ENCODE results near the gene ADORA1.

Gene ADORA1

DNA sequence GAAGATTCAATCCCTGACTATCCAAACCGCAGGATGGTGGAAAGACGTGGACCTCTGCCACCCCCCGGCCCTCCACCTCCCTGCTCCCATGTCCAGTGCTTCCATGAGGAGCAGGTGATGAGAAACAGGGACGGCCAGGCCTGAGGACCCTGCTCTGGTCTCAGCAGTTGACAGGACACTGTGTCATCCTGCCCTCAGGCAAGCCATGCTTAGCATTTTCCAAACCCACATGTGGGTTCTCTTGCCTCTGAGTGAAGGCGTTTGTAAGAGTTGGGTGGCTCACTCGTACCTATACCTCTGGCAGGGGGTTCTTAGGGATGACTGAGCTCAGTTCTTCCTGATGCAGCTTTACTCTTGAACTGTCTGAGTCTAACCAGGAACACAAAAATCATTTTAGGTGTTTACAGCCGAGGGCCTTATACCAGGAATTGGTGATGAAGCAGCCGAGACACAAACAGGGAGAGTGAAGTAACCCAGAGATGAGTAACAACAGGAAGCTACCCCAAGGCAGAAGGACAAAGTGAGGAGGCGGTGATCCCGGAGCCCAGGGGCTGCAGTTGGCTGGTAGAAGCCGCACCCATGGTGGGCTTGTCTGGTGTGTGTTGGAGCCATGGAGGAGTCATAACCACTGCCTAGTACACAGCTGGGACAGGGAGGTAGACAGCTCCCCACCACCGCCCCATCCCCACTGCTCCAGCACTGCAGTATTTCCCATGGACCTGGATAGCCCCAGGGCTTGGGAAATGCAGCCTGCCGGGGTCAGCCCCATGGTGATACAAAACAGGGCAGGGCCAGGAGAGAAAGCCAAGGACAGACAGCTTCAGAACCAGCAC, 26.7 kb downstream of the ADORA1 start:
- H3K9ac ChIP-seq (ENCODE audit: low read length): no peak overlapping the region
- no peaks in the 10 kb centered on the region for H3K4me1 ChIP-seq (ENCODE audit: low read length)
- H3K79me2 ChIP-seq (ENCODE audit: low read length): no peaks in the 10 kb centered on the region
- no peaks in the 10 kb centered on the region for H3K9me3 ChIP-seq (replicated peaks; ENCODE audit: insufficient read depth, low read length)
- no peaks in the 10 kb centered on the region for H3F3A ChIP-seq (ENCODE audit: insufficient read depth, low read length)
- H3K4me2 ChIP-seq (ENCODE audit: low read depth, low read length): no peak overlapping the region
- H3K36me3 ChIP-seq (replicated peaks; ENCODE audit: insufficient read depth, low read length): no peaks in the 10 kb centered on the region
- no peak overlapping the region for H2AFZ ChIP-seq (ENCODE audit: low read length)
- no peak for DNase-seq
- TF ChIP-seq EZH2phosphoT487 (IDR thresholded peaks at IDR 0.05; ENCODE audit: low read length) (no peak), EZH2 (optimal IDR thresholded peaks at IDR 0.05; ENCODE audit: low read depth, low read length) (no peak)
- TF ChIP-seq, protein P1, sequence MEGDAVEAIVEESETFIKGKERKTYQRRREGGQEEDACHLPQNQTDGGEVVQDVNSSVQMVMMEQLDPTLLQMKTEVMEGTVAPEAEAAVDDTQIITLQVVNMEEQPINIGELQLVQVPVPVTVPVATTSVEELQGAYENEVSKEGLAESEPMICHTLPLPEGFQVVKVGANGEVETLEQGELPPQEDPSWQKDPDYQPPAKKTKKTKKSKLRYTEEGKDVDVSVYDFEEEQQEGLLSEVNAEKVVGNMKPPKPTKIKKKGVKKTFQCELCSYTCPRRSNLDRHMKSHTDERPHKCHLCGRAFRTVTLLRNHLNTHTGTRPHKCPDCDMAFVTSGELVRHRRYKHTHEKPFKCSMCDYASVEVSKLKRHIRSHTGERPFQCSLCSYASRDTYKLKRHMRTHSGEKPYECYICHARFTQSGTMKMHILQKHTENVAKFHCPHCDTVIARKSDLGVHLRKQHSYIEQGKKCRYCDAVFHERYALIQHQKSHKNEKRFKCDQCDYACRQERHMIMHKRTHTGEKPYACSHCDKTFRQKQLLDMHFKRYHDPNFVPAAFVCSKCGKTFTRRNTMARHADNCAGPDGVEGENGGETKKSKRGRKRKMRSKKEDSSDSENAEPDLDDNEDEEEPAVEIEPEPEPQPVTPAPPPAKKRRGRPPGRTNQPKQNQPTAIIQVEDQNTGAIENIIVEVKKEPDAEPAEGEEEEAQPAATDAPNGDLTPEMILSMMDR (IDR thresholded peaks at IDR 0.05; ENCODE audit: low read length): no peak
- no peak overlapping the region for H3K4me3 ChIP-seq (ENCODE audit: low read length)
- H3K9me2 ChIP-seq (replicated peaks; ENCODE audit: insufficient read depth, low read length): no peaks in the 10 kb centered on the region
- H3K27ac ChIP-seq (ENCODE audit: low read length): no peak overlapping the region
- no peaks in the 10 kb centered on the region for H4K20me1 ChIP-seq (ENCODE audit: insufficient read depth, low read length)
- no peaks in the 10 kb centered on the region for H3K27me3 ChIP-seq (replicated peaks; ENCODE audit: insufficient read depth, low read length)

DNA sequence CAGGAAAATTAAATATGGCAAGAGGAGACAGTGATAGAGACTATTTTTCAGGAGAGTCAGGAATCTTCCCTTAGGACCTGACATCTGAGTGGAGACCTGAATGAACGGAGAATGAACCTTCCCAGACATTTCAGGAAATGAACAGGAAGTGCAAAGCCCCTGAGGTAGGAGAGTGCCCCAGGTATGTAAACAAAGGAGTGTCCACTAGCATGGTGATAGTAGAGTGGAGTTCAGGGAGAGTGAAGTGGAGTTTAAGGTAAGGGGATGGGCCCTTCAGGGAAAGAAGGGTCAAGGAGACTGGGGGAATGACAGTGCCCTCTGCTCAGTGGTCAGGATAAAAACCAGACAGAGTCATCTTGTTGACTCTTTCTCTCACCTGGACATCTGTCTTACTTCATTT, 28.8 kb downstream of the ADORA1 start:
- no peaks in the 10 kb centered on the region for H3F3A ChIP-seq (ENCODE audit: insufficient read depth, low read length)
- H3K4me2 ChIP-seq (ENCODE audit: low read depth, low read length): no peak overlapping the region
- DNase-seq: no peak
- no peak overlapping the region for H3K27ac ChIP-seq (ENCODE audit: low read length)
- H3K79me2 ChIP-seq (ENCODE audit: low read length): no peaks in the 10 kb centered on the region
- H3K4me3 ChIP-seq (ENCODE audit: low read length): no peak overlapping the region
- H2AFZ ChIP-seq (ENCODE audit: low read length): no peak overlapping the region
- H4K20me1 ChIP-seq (ENCODE audit: insufficient read depth, low read length): no peaks in the 10 kb centered on the region
- TF ChIP-seq, protein P1 (IDR thresholded peaks at IDR 0.05; ENCODE audit: low read length): no peak
- H3K27me3 ChIP-seq (replicated peaks; ENCODE audit: insufficient read depth, low read length): no peaks in the 10 kb centered on the region
- no peak overlapping the region for H3K9ac ChIP-seq (ENCODE audit: low read length)
- no peaks in the 10 kb centered on the region for H3K36me3 ChIP-seq (replicated peaks; ENCODE audit: insufficient read depth, low read length)
- no peaks in the 10 kb centered on the region for H3K9me2 ChIP-seq (replicated peaks; ENCODE audit: insufficient read depth, low read length)
- no peaks in the 10 kb centered on the region for H3K4me1 ChIP-seq (ENCODE audit: low read length)
- H3K9me3 ChIP-seq (replicated peaks; ENCODE audit: insufficient read depth, low read length): no peaks in the 10 kb centered on the region

DNA sequence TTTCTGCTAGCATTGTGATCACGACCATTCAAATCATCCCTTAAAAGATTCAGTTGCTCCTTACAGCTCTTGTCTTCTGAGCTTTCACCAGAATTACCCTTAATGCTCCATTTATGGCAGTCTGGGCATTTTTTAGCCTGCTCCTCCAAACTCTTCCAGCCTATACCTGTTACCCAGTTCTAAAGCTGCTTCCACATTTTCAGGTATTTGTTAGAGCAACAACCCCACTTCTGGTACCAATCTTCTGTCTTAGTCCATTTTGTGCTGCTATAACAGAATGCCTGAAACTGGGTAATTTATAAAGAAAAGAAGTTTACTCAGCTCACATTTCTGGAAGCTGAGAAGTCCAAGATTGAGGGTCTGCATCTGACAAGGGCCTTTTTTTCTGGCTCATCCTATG, 30.9 kb downstream of the ADORA1 start:
- H3K9ac ChIP-seq (ENCODE audit: low read length): no peak overlapping the region
- no peaks in the 10 kb centered on the region for H3K4me1 ChIP-seq (ENCODE audit: low read length)
- no peaks in the 10 kb centered on the region for H3K27me3 ChIP-seq (replicated peaks; ENCODE audit: insufficient read depth, low read length)
- no peak for DNase-seq
- H3K4me3 ChIP-seq (ENCODE audit: low read length): no peak overlapping the region
- H3K27ac ChIP-seq (ENCODE audit: low read length): no peak overlapping the region
- no peaks in the 10 kb centered on the region for H3K9me3 ChIP-seq (replicated peaks; ENCODE audit: insufficient read depth, low read length)
- TF ChIP-seq EZH2phosphoT487 (IDR thresholded peaks at IDR 0.05; ENCODE audit: low read length): no peak
- TF ChIP-seq, protein P1 (IDR thresholded peaks at IDR 0.05; ENCODE audit: low read length): no peak
- TF ChIP-seq EZH2 (optimal IDR thresholded peaks at IDR 0.05; ENCODE audit: low read depth, low read length): no peak
- no peaks in the 10 kb centered on the region for H3K9me2 ChIP-seq (replicated peaks; ENCODE audit: insufficient read depth, low read length)
- H3K4me2 ChIP-seq (ENCODE audit: low read depth, low read length): no peak overlapping the region
- no peaks in the 10 kb centered on the region for H3K36me3 ChIP-seq (replicated peaks; ENCODE audit: insufficient read depth, low read length)
- no peaks in the 10 kb centered on the region for H4K20me1 ChIP-seq (ENCODE audit: insufficient read depth, low read length)
- no peaks in the 10 kb centered on the region for H3F3A ChIP-seq (ENCODE audit: insufficient read depth, low read length)
- no peaks in the 10 kb centered on the region for H3K79me2 ChIP-seq (ENCODE audit: low read length)
- no peak overlapping the region for H2AFZ ChIP-seq (ENCODE audit: low read length)

Measured in MM.1S (cell line).